ENCODE measurements around the gene NHSL1.
A peak's percentile ranks its signal among the peaks of the same experiment; 100 is the strongest.

Gene NHSL1

DNA sequence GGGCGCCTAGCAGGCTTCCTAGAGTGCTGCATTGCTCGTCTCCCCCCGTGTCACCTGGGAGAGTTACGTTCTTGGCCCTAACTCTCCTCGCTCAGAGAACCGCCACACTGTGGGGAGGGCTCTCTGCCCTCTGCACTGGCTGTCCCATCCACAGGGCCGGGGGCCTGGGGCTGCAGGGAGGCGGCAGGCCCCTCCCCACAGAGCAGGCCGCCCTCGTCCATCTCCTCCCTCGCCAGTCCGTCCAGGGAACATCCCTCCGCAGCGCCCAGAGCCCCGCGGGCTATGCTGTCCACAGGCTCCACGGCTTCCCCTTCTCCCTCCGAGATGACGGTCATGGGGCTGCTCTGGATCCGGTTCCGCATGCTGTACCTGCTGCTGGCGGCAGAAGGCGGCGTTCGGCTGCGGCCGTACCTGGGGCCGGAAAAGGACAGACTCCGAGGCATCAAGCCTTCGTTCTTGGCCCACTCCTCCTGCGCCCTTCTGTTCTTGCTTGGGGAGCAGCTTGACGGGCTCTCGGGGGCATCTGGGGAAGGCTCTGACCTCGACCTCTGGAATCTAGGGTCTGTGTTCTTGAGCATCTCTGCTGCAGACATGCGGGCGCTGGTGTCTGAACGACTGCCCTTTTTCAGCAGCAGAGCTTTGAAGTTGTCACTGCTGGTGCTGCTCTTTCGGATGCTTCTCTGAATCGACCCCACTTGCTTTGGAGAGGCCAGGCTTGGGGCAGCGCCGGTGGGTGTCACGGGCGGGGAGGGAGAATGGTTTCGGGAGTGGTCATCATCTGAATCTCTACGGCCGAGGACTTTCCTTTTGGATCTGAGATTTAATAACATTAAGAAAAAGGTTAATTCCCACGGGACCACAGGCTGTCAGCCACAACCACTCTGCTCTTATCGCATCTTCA lies 75.0 kb downstream of the NHSL1 start:
- TF ChIP-seq CTCF (IDR thresholded peaks at IDR 0.05) (no peak), ZFX (IDR thresholded peaks at IDR 0.05; ENCODE audit: borderline replicate concordance) (no peak)
- no peak overlapping the region for H3K27ac ChIP-seq

- H3K27ac ChIP-seq, result peak overlapping the region; percentile 12; the same call in 1 of the 2 replicates
- TF ChIP-seq ZFX (IDR thresholded peaks at IDR 0.05; ENCODE audit: borderline replicate concordance) (no peak), CTCF (IDR thresholded peaks at IDR 0.05) (no peak)
These were observed 76.4 kb downstream of the NHSL1 start for GRCh38 chr6:138422861-138423260.

DNA sequence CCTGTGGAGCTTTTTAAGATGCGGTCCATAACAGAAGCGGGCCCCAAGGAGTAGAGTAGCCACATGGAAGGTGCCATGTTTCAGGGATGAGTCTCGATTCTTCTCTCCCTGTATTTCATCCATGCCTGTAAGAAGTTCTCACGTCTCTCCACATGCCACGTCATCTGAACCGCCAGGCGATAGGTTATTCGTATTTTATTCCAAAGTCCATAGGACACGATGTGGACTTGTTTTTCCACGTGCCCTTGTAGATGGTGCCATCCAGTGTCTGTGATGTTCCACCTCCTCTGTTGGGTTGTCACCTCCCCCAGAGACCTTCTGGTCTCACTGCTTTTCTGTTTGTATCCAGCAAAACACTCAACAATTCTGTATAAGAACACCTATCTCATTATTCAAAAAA lies 77.7 kb downstream of the NHSL1 start:
- TF ChIP-seq CTCF (IDR thresholded peaks at IDR 0.05), result no peak
- H3K27ac ChIP-seq, result peak overlapping the region; percentile 38; the same call in 1 of the 2 replicates

DNA sequence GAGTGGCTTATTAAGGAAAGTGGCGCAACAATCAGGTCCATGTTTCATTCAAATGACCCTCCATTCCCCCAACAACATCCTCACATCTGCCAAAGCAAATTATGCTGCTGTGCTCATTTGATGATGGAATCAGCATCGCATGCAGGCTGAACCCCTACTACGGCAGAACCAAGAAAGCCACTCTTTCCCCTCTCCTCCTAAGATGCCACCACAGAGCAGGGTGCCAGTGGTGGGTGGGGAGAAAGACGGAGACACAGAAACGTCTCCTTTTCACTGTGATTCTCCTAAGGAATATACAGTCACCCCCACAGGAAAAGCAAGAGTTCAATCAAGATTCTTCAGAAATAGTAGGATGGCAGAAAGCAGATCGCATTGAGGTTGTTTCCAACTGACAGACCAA lies 78.2 kb downstream of the NHSL1 start:
- TF ChIP-seq ZFX (IDR thresholded peaks at IDR 0.05; ENCODE audit: borderline replicate concordance), result no peak
- no peak for TF ChIP-seq CTCF (IDR thresholded peaks at IDR 0.05)
- peak overlapping the region; percentile 38 for H3K27ac ChIP-seq

DNA sequence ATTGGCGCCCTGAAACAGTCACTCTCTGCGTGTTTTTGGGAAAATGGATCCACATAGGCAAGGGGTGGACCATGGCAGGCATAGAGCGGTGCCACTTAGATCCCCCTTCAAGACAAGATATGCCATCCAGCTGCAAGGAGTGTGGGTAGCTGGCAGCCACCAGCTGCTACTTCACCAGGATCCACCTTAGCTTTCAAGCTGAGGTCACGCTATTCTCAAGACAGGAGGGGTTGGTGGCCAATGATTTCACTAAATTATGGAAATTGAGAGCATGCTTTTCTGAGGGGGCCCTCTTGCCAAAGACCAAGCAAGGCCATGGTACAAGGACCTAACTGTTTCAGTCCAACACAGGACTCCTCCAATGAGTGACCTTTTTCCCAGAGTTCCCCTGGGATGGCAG lies 78.9 kb downstream of the NHSL1 start:
- peak overlapping the region; percentile 38 for H3K27ac ChIP-seq
- TF ChIP-seq CTCF (IDR thresholded peaks at IDR 0.05) (no peak), ZFX (IDR thresholded peaks at IDR 0.05; ENCODE audit: borderline replicate concordance) (no peak)

GRCh38 chr6:138419766-138420165 lies 79.5 kb downstream of the NHSL1 start:
- peak overlapping the region; percentile 38 for H3K27ac ChIP-seq
- TF ChIP-seq ZFX (IDR thresholded peaks at IDR 0.05; ENCODE audit: borderline replicate concordance) (no peak), CTCF (IDR thresholded peaks at IDR 0.05) (no peak)

DNA sequence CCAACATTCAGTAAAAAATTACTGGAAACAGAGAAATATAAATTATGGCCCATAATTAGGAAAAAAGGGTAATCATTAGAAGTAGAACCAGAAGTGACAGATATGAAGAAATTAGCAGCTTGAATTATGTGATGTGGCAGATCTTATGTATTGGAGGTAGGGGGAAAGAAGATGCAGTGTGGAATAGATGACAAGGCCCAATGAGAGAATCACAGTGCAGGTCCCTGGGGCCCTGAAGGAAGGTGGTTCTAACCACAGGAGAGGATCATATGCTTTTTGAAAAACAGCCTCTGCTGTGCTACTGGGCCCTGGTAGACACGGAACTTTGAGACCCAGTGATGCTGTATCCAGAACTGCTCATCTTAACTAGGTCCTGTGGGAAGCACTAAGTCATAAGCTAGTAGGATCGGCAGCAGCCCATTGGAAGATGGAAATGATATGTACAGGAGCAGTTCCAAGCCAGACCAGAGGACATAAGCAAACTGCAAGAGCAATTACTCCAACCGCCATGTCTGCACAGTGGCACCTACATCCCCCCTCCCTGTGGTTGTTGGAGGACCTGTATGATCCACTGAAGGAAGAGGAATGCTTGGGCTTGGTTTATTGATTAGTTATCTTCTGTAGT lies 81.1 kb downstream of the NHSL1 start:
- TF ChIP-seq CTCF (IDR thresholded peaks at IDR 0.05) (no peak), ZFX (IDR thresholded peaks at IDR 0.05; ENCODE audit: borderline replicate concordance) (no peak)
- peak overlapping the region; percentile 2; the same call in 1 of the 2 replicates for H3K27ac ChIP-seq

Data from 22Rv1 (cell line).